H1 (cell line): ENCODE results near the gene NARS2. TPM values are rescaled to one million over a fixed set of nuclear protein-coding genes. Genes with fewer than 3 reads are reported as not detected.

Source experiments
- CTCF ChIA-PET: fragments of 300-600 bp; sonication (Branson Sonifier 250); formaldehyde crosslinking; loops from one replicate; lab custom pipeline; 2021; ENCODE audit not compliant: partially characterized antibody; lab: Charles Lee
- POLR2A ChIA-PET: fragments of 300-600 bp; sonication (Branson Sonifier 250); formaldehyde crosslinking; loops from one replicate; lab custom pipeline; 2021; ENCODE audit warnings: inconsistent platforms; ENCODE audit not compliant: partially characterized antibody; lab: Charles Lee
- DNase-seq, 2 experiments: peaks; one replicate each; pipeline versions ENCODE4 v3.0.0 to v3.0.0-alpha.2; 2010 to 2022; ENCODE audit warnings: low spot score in 2 of 2, low read depth in 1 of 2, mixed read lengths in 1 of 2
- FAIRE-seq: peaks from 2 replicates; lab custom pipeline; 2011; peaks lifted over from hg19 to GRCh38; lab: Jason Lieb, UNC
- H2AFZ ChIP-seq: 2 replicates; pipeline ENCODE4 v1.8.1; 2012; ENCODE audit warnings: low read length, inconsistent platforms
- H2AK5ac ChIP-seq: 2 replicates; pipeline ENCODE4 v1.6.1; 2013; ENCODE audit warnings: low read depth, low read length
- H2BK120ac ChIP-seq: replicated peaks from 2 replicates; pipeline ENCODE3; 2013; ENCODE audit warnings: low read depth, low read length, inconsistent platforms
- H2BK12ac ChIP-seq: 2 replicates; pipeline ENCODE4 v1.6.1; 2013; ENCODE audit warnings: low read depth, low read length
- H2BK15ac ChIP-seq: 2 replicates; pipeline ENCODE4 v1.6.1; 2013; ENCODE audit warnings: low read length
- H2BK20ac ChIP-seq: 2 replicates; pipeline ENCODE4 v1.6.1; 2013; ENCODE audit warnings: low read length
- H2BK5ac ChIP-seq: 2 replicates; pipeline ENCODE4 v1.6.1; 2013; ENCODE audit warnings: low read depth, low read length
- H3K14ac ChIP-seq: 2 replicates; pipeline ENCODE4 v1.6.1; 2013; ENCODE audit warnings: inconsistent platforms; ENCODE audit not compliant: insufficient read length
- H3K18ac ChIP-seq: 2 replicates; pipeline ENCODE4 v1.6.1; 2013; ENCODE audit warnings: low read length; ENCODE audit errors: extremely low read depth
- H3K23ac ChIP-seq: 2 replicates; pipeline ENCODE4 v1.6.1; 2013; ENCODE audit warnings: inconsistent platforms; ENCODE audit not compliant: insufficient read length
- H3K23me2 ChIP-seq: 2 replicates; pipeline ENCODE4 v1.6.1; 2013; ENCODE audit warnings: low read depth, low read length
- H3K27ac ChIP-seq: 2 replicates; pipeline ENCODE4 v1.6.1; 2011; ENCODE audit warnings: low read depth, low read length, inconsistent platforms
- H3K27me3 ChIP-seq, 4 experiments: replicated peaks in 1 of 4; 1 replicate in 1 of 4; 2 replicates in 3 of 4; pipeline versions ENCODE4 v1.6.1 to v1.8.1; 2011 to 2013; ENCODE audit warnings: low read length in 3 of 4, mild to moderate bottlenecking in 3 of 4, inconsistent platforms in 2 of 4, mixed read lengths in 2 of 4, moderate library complexity in 1 of 4; ENCODE audit not compliant: control insufficient read depth in 3 of 4, insufficient read depth in 3 of 4; ENCODE audit errors: extremely low read depth in 1 of 4
- H3K36me3 ChIP-seq, 4 experiments: 2 replicates each; pipeline versions ENCODE4 v1.6.1 to v1.8.1; 2011 to 2013; ENCODE audit warnings: mild to moderate bottlenecking in 4 of 4, low read length in 3 of 4, moderate library complexity in 2 of 4, control low read depth in 1 of 4, inconsistent platforms in 1 of 4; ENCODE audit not compliant: insufficient read depth in 4 of 4, control insufficient read depth in 2 of 4
- H3K4ac ChIP-seq: replicated peaks from 2 replicates; pipeline ENCODE3; 2013; ENCODE audit warnings: low read length, low read depth, mixed read lengths, inconsistent platforms; ENCODE audit not compliant: insufficient read length
- H3K4me1 ChIP-seq, 4 experiments: replicated peaks in 1 of 4; 1 replicate in 1 of 4; 2 replicates in 3 of 4; pipeline versions ENCODE4 v1.6.1 to v1.8.1; 2011 to 2013; ENCODE audit warnings: low read length in 3 of 4, inconsistent platforms in 2 of 4, mixed read lengths in 1 of 4; ENCODE audit not compliant: insufficient read depth in 4 of 4, control insufficient read depth in 3 of 4
- H3K4me2 ChIP-seq, 2 experiments: 2 replicates each; pipeline versions ENCODE4 v1.6.1 to v1.8.1; 2011 to 2013; ENCODE audit warnings: low read depth in 2 of 2, low read length in 2 of 2, control low read depth in 1 of 2, inconsistent platforms in 1 of 2, mild to moderate bottlenecking in 1 of 2; ENCODE audit not compliant: insufficient read depth in 1 of 2
- H3K4me3 ChIP-seq, 4 experiments: fragments of 200-600, 300-600 bp in 1 of 4; sonication (generic), shearing (Covaris generic), sonication (Bioruptor Twin) in 1 of 4; 2 replicates each; pipeline versions ENCODE4 v1.5.1 to v1.8.1; 2011 to 2016; ENCODE audit warnings: low read length in 4 of 4, low read depth in 3 of 4, control low read depth in 2 of 4, inconsistent platforms in 2 of 4, mild to moderate bottlenecking in 2 of 4, mixed read lengths in 1 of 4, moderate library complexity in 1 of 4; ENCODE audit not compliant: insufficient read depth in 2 of 4; ENCODE audit errors: extremely low read depth in 1 of 4
- H3K56ac ChIP-seq: replicated peaks from 2 replicates; pipeline ENCODE3; 2013; ENCODE audit warnings: low read depth, mild to moderate bottlenecking, mixed read lengths, low read length, inconsistent platforms; ENCODE audit not compliant: insufficient read length
- H3K79me1 ChIP-seq: 2 replicates; pipeline ENCODE4 v1.6.1; 2013; ENCODE audit warnings: low read depth, low read length, control low read depth
- H3K79me2 ChIP-seq, 2 experiments: 2 replicates each; pipeline versions ENCODE4 v1.6.1 to v1.8.1; 2012 to 2013; ENCODE audit warnings: low read length in 2 of 2, mild to moderate bottlenecking in 2 of 2, inconsistent platforms in 1 of 2; ENCODE audit not compliant: insufficient read depth in 2 of 2, control insufficient read depth in 1 of 2
- H3K9ac ChIP-seq, 4 experiments: replicated peaks in 1 of 4; 1 replicate in 1 of 4; 2 replicates in 3 of 4; pipeline versions ENCODE4 v1.6.1 to v1.8.1; 2011 to 2013; ENCODE audit warnings: low read depth in 3 of 4, low read length in 3 of 4, control low read depth in 2 of 4, mild to moderate bottlenecking in 2 of 4, moderate library complexity in 2 of 4, inconsistent platforms in 1 of 4; ENCODE audit errors: extremely low read depth in 1 of 4
- H3K9me3 ChIP-seq, 2 experiments: 2 replicates each; pipeline versions ENCODE4 v1.6.1 to v1.8.1; 2012 to 2013; ENCODE audit warnings: mild to moderate bottlenecking in 2 of 2, moderate library complexity in 2 of 2, control low read depth in 1 of 2, inconsistent platforms in 1 of 2, low read depth in 1 of 2, low read length in 1 of 2, mixed read lengths in 1 of 2; ENCODE audit not compliant: insufficient read depth in 2 of 2
- H4K20me1 ChIP-seq, 2 experiments: replicated peaks in 1 of 2; 2 replicates each; pipeline versions ENCODE3 to v1.8.1; 2011 to 2013; ENCODE audit warnings: inconsistent platforms in 2 of 2, low read length in 2 of 2, mild to moderate bottlenecking in 1 of 2; ENCODE audit not compliant: insufficient read depth in 2 of 2, control insufficient read depth in 1 of 2
- H4K5ac ChIP-seq: 2 replicates; pipeline ENCODE4 v1.6.1; 2013; ENCODE audit warnings: low read length, low read depth, mixed read lengths, inconsistent platforms; ENCODE audit not compliant: insufficient read length
- H4K8ac ChIP-seq: 2 replicates; pipeline ENCODE4 v1.8.0; 2013; ENCODE audit warnings: mild to moderate bottlenecking, moderate library complexity, low read length, inconsistent platforms; ENCODE audit not compliant: insufficient read depth; ENCODE audit errors: extremely low read depth
- H4K91ac ChIP-seq: replicated peaks from 2 replicates; pipeline ENCODE3; 2013; ENCODE audit warnings: low read length, mixed read lengths, inconsistent platforms; ENCODE audit not compliant: insufficient read length
- GTF2F1 ChIP-seq: IDR thresholded peaks from 2 replicates; pipeline ENCODE4 v1.6.1; 2012; ENCODE audit warnings: low read depth, low read length, improper control_type of control experiment, borderline replicate concordance
- JUND ChIP-seq: IDR thresholded peaks from 2 replicates; pipeline ENCODE4 v1.6.1; 2011; ENCODE audit warnings: mild to moderate bottlenecking, improper control_type of control experiment, low read length
- KDM1A ChIP-seq: fragments of 200-600, 300-600 bp; sonication (generic); IDR thresholded peaks from 2 replicates; pipeline ENCODE4 v1.7.1; 2016; ENCODE audit warnings: mild to moderate bottlenecking, low read length, borderline replicate concordance
- NRF1 ChIP-seq: IDR thresholded peaks from 2 replicates; pipeline ENCODE4 v1.6.1; 2011; ENCODE audit warnings: mild to moderate bottlenecking, low read depth, low read length, improper control_type of control experiment
- PHF8 ChIP-seq: fragments of 200-600 bp; sonication (generic); conservative IDR thresholded peaks from 2 replicates; pipeline ENCODE4 v1.7.1; 2012; ENCODE audit warnings: low read depth, mild to moderate bottlenecking, inconsistent platforms, low read length, moderate library complexity
- POU5F1 ChIP-seq: IDR thresholded peaks from 2 replicates; pipeline ENCODE4 v1.6.1; 2011; ENCODE audit warnings: low read depth, mild to moderate bottlenecking, low read length, moderate library complexity
- RBBP5 ChIP-seq: IDR thresholded peaks from 2 replicates; pipeline ENCODE4 v1.7.1; 2012; ENCODE audit warnings: low read depth, mild to moderate bottlenecking, inconsistent platforms, low read length, moderate library complexity, borderline replicate concordance
- SP1 ChIP-seq: IDR thresholded peaks from 2 replicates; pipeline ENCODE4 v1.6.1; 2011; ENCODE audit warnings: low read depth, low read length
- TAF7 ChIP-seq: optimal IDR thresholded peaks from 2 replicates; pipeline ENCODE3; 2011; ENCODE audit warnings: low read depth, mild to moderate bottlenecking, inconsistent platforms, low read length, moderate library complexity, borderline replicate concordance
- WGBS, 2 experiments: shearing (Covaris generic) in 1 of 2; methylation state at CpG; one replicate each; pipeline versions ENCODE4 v1.1.6 to v1.1.7; 2013 to 2015; ENCODE audit warnings: low lambda C conversion rate in 2 of 2, mixed read lengths in 2 of 2, inconsistent platforms in 1 of 2, low coverage in 1 of 2, missing lambda C conversion rate in 1 of 2; ENCODE audit not compliant: insufficient replicate concordance in 2 of 2, insufficient coverage in 1 of 2, insufficient read length in 1 of 2; ENCODE audit errors: extremely low coverage in 1 of 2, missing lambda C conversion rate in 1 of 2; 5-methylcytosine and 5-hydroxymethylcytosine counted together
- polyA plus RNA-seq, 7 experiments: library from polyadenylated mRNA; depleted of rRNA in 3 of 7; stranded (reverse) in 5 of 7; unstranded in 2 of 7; fragments of >200 nt in 5 of 7; fragments of 200-250 nt in 2 of 7; gene quantifications; 1 replicate in 5 of 7; 2 replicates in 1 of 7; 4 replicates in 1 of 7; pipeline versions ENCODE4 v1.2.1 to v1.2.3, GENCODE V29; 2011 to 2013; ENCODE audit warnings: missing spikeins in 2 of 7, mixed read lengths in 2 of 7
- total RNA-seq: library from RNA; stranded (reverse); fragmentation: NEBNext Ultra II Directional; extraction: Animal tissue kit (Norgen Biotek cat#: 25700); gene quantifications from 2 replicates; pipeline ENCODE4 v1.2.1, GENCODE V29; 2021

The NARS2 gene
- total and polyA plus RNA-seq, 2 of the 8 experiments (the other 6 are each of a cell fraction or from before 2014, with no cell fraction given): 26.2 to 51.6 TPM

GRCh38 chr11:78583889-78584288 lies 9.2 kb upstream of the NARS2 start:
- Histone ChIP-seq H3K14ac (no peak overlapping the region), H3K79me2 (no peaks in the 10 kb centered on the region), H2AFZ (no peak overlapping the region), H3K36me3 (no peaks in the 10 kb centered on the region), H3K23ac (no peak overlapping the region), H4K91ac (no peak overlapping the region), H3K27me3 (no peaks in the 10 kb centered on the region), H3K9ac (no peak overlapping the region), H3K56ac (no peak overlapping the region), H4K20me1 (no peaks in the 10 kb centered on the region), H2BK15ac (no peak overlapping the region), H2BK120ac (no peak overlapping the region), H3K4ac (no peak overlapping the region), H3K4me2 (no peak overlapping the region), H3K27ac (no peak overlapping the region), H4K8ac (no peak overlapping the region), H4K5ac (no peak overlapping the region), H3K18ac (no peak overlapping the region), H3K79me1 (no peaks in the 10 kb centered on the region), H2BK20ac (no peak overlapping the region), H3K23me2 (no peaks in the 10 kb centered on the region), H3K4me3 (no peak overlapping the region), H2BK5ac (no peak overlapping the region), H2AK5ac (no peak overlapping the region), H2BK12ac (no peak overlapping the region), H3K4me1 (no peaks in the 10 kb centered on the region), H3K9me3 (peaks cover 5 to 13% of the 10 kb centered on the region in 2 experiments; a peak in 1 of 4 replicates)
- FAIRE-seq (no peak), DNase-seq (no peak)
- 88% methylated on average over 2 of the region's 2 CpGs; no CpG with 5 or more reads in 1 of the 2 experiments for WGBS, 2 experiments
- ChIA-PET POLR2A (interaction anchor here (0.7 kb wide), 1 partner anchor 444 kb away, joined by 3 read pairs; the partner anchor contains the start of gene ALG8), CTCF (no interaction called here)
- no peak for TF ChIP-seq GTF2F1
- no peak for TF ChIP-seq KDM1A
- no peak for TF ChIP-seq SP1
- TF ChIP-seq RBBP5: no peak
- no peak for TF ChIP-seq PHF8
- no peak for TF ChIP-seq JUND
- no peak for TF ChIP-seq TAF7
- TF ChIP-seq POU5F1: no peak
- TF ChIP-seq NRF1: no peak
